DMS79 treated with DMSO at 0.1 percent for 48 hours (cell line): ENCODE measurements around the gene DOCK3.
"Not testable (repeated sequence)": the region's sequence is repeated elsewhere in the genome, so short reads cannot be mapped to it uniquely, and the experiment has no call there.

Source experiments
- DNase-seq: peaks from one replicate; lab custom pipeline; 2025; lab: John Stamatoyannopoulos, UW

The DOCK3 gene

GRCh38 chr3:50883755-50884154 lies 209.0 kb downstream of the DOCK3 start:
- no peak for DNase-seq

DNA sequence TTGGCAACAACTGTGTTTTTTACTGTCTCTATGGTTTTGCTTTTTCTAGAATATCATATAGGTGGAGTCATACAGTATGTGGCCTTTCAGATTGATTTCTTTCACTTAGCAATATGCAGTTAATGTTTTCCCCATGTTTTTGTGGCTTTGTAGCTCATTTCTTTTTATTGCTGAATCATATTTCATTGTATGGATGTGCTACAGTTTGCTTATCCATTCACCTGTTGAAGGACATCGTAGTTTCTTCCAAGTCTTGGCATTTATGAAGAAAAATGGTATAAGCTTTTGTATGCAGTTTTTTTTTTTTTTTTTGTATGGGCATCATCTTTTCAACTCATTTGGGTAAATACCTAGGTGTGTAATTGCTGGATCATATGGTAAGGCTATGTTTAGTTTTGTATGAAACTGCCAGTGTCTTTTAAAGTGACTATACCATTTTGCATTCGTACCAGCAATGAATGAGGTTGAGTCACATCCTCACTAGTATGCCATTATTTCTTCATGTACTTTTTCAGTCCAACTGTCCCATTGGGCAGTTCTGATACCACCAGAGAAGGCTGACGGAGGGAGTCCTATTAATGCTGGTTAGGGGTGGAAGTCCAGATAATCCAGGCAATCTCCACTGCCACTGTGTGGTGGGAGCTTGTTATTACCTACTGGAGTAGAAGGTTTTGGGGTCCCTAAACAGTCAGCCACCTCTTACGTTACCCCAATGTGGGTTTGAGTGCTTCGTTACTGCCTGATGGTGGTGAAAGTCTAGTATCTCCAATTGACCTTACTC lies 210.5 kb downstream of the DOCK3 start:
- DNase-seq = no peak

DNA sequence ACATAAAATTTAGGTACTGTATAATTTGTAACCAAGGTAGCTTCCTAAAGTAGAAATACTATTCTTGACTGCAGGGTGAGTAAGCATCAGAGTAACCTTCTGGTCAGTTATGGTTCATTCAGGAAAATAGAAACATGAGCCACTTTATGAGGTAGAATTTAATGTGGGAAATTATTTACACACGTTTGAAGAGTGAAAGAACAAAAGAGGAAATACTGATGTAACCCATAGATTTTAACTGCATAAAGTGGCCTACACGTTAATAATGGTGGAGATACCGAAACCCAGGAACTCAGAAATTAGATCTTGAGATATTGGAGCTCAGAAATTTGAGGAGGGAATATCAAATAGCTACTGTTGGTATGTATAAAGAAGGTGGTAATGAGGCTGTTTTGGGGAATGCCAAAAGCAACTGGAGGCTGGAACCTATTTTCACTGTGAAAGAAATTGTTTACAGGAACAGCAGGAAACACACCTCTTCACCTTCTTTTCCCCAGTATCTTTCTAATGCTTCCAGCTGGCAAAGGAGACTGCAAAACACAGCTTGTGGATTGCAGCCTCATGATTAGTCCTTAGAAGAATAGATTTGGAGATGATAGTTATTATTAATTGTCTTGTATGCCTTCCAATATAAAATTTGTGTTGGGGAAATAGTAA lies 216.1 kb downstream of the DOCK3 start:
- DNase-seq = no peak

DNA sequence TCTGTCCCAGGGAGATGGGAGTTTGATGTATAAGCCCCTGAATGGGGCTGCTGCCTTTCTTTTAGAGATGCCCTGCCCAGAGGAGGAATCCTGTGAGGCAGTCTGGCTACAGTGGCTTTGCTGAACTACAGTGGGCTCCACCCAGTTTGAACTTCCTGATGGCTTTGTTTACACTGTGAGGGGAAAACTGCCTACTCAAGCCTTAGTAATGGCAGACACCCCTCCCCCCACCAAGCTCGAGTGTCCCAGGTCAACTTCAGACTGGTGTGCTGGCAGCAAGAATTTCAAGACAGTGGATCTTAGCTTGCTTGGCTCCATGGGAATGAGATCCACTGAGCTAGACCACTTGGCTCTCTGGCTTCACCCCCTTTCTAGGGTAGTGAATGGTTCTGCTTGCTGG lies 226.4 kb downstream of the DOCK3 start:
- not testable (repeated sequence) for DNase-seq

GRCh38 chr3:50912746-50913145 lies 238.0 kb downstream of the DOCK3 start:
- DNase-seq = no peak

GRCh38 chr3:50913260-50913659 lies 238.5 kb downstream of the DOCK3 start:
- DNase-seq = peak; percentile 82

GRCh38 chr3:50922071-50922470 lies 247.3 kb downstream of the DOCK3 start:
- DNase-seq = not testable (repeated sequence)

DNA sequence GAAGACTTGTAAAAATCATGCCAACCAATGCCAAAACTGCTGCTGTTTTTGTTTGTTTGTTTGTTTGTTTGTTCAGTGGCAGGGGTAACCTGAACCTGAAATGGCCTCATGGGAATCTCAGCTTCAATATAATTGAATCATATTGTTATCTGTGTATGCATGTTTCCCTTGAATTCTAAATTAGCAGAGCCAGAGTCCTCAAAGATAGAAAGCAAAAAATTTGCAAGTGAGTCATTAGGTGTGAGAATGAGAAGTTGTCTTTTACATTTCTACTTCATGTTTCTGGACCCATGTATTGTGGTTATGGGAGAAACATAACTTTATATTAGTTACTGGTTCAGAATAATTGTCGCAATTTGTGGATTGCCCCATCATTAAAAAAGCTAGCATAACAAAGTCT lies 249.2 kb downstream of the DOCK3 start:
- no peak for DNase-seq

- no peak for DNase-seq
These were observed 249.9 kb downstream of the DOCK3 start for GRCh38 chr3:50924638-50925037.

GRCh38 chr3:50926868-50927267 lies 252.1 kb downstream of the DOCK3 start:
- DNase-seq = no peak

- no peak for DNase-seq
These were observed 255.9 kb downstream of the DOCK3 start for GRCh38 chr3:50930371-50931208.

DNA sequence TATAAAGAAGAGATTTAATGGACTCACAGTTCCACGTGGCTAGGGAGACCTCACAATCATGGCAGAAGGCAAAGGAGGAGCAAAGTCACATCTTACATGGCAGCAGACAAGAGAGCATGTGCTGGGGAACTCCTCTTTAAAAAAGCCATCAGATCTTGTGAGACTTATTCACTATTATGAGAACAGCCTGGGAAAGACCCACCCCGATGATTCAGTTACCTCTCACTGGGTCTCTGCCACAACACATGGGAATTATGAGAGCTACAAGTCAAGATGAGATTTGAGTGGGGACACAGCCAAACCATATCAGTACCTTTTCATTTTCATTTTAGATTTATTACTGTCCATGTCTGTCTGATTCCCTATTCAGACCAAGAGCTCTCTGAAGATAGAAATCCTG lies 258.2 kb downstream of the DOCK3 start:
- DNase-seq = not testable (repeated sequence)

DNA sequence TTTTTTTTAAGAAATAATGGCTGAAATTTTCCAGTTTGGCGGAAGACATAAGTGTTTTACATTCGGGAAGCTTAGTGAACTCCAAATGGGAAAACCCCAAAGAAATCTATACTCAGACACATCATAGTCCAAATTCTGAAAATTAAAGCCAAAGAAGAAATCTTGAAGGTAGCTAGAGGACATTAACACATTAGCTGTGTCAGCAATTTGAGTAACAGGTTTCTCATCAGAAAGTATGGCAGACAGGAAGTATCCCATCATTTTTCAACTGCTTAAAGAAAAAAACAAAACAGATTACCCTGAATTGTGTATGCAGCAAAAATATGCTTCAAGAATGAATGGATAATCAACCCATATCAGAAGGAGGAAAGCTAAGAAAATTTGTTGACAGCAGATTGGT lies 261.7 kb downstream of the DOCK3 start:
- no peak for DNase-seq

DNA sequence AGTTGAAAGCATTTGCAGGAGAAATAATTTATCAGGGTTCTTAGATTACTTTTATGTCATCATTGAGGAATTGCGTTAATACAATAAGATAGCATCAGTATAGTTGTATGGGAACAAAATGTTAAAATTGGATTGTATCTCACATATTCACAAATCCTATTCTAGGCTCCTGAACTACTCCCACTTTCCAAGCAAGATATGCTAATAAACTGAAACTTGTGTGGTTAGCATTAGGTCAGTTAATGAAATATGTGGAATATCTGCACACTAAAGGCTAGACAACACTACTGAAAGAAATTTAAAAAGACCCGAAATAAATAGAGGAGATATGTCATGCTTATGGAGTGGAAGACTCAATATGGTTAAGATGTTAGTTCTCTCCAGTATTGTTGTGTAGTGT lies 272.7 kb downstream of the DOCK3 start:
- no peak for DNase-seq

GRCh38 chr3:50950591-50950990 lies 275.9 kb downstream of the DOCK3 start:
- no peak for DNase-seq

- DNase-seq = no peak
These were observed 279.2 kb downstream of the DOCK3 start for GRCh38 chr3:50953825-50954414.

GRCh38 chr3:50961386-50961785 lies 286.7 kb downstream of the DOCK3 start:
- DNase-seq = no peak

GRCh38 chr3:50971487-50971924 lies 296.8 kb downstream of the DOCK3 start:
- peak; percentile 13 for DNase-seq

- DNase-seq = no peak
These were observed 297.3 kb downstream of the DOCK3 start for GRCh38 chr3:50972029-50972428.

- not testable (repeated sequence) for DNase-seq
These were observed 303.9 kb downstream of the DOCK3 start for GRCh38 chr3:50978586-50978985.

GRCh38 chr3:50978991-50979667 lies 304.4 kb downstream of the DOCK3 start:
- DNase-seq = no peak
